GM19099 (cell line): ENCODE data around the gene ZSCAN20.

ENCODE experiments used
- POLR2A ChIP-seq: IDR thresholded peaks from 3 replicates; pipeline ENCODE4 v1.6.1; 2011; ENCODE audit warnings: low read depth; ENCODE audit not compliant: insufficient read length; ENCODE audit errors: extremely low read depth

The ZSCAN20 gene

DNA sequence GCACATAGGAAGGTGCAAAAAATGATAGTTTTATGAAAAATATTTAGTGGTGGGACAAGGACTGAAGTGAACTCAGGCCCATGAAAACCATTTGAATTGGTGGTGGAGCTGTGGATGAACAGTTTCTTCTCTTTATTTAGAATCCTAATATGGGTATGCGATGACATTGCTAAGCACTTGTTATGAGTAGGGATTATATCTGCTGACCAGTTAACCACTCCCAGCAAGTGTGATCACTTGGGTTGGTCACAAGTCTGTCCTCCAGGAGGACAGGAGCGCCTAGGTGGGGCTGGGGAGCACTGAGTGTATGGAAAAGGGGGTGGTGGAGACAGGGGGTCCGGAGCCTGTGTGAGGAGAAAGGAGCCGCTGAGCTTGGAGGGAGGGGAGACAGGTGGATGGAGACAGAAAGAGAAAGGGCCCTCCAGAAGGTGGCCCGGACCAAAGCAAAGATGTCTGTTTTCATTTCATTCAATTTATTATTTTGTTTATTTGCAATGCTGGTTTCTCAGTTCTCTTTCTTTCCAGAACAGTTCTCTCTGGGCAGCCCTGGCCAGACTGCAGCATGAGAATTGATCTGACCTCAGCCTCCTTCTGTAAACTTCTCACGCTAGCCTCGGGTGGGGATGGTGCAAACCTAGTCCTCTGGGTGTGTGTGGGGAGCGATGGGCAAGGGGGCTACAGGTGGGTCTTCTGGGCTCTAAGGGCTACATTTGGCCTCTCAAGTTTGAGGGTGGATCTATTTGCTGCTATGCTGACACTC is 9.9 kb upstream of the ZSCAN20 start:
- no peak for TF ChIP-seq POLR2A

DNA sequence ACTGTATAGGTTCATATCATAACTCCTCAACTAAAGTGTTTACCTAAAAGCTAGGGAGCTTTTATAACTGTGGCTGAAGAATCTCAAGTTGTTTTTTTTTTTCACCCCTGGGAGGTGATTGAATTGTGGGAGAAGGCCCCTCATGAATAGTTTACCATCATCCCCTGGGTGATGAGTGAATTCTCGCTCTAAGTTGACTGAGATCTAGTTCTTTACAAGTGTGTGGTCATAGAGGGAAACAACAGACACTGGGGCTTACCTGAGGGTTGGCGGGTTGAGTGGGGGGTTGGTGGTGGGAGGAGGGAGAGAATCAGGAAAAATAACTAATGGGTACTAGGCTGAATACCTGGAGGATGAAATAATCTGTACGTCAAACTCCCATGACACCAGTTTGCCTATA is 7.9 kb upstream of the ZSCAN20 start:
- TF ChIP-seq POLR2A = no peak

DNA sequence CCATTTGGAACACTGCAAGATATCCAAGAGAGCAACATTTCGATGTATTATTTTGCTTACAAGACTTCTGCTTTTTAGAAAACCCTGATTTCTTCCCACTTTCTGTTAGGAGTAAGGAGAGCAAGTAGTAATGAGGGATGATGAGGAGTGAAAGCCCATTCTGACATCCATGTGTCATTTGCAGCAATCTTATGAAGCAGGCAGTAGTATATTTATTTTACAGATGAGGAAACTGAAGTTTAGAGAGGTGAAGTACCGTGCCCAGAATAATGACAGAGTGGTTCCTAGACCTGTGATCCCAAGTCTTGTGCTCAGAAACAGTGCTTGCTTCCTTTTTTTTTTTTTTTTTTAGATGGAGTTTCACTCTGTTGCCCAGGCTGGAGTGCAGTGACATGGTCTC is 7.1 kb upstream of the ZSCAN20 start:
- TF ChIP-seq POLR2A = no peak

- TF ChIP-seq POLR2A = no peak
Observed at GRCh38 chr1:33466159-33466558, 6.3 kb upstream of the ZSCAN20 start.

GRCh38 chr1:33468011-33468410 is 4.4 kb upstream of the ZSCAN20 start:
- TF ChIP-seq POLR2A = no peak

- TF ChIP-seq POLR2A = no peak
Observed at GRCh38 chr1:33468531-33468930, 3.9 kb upstream of the ZSCAN20 start.

DNA sequence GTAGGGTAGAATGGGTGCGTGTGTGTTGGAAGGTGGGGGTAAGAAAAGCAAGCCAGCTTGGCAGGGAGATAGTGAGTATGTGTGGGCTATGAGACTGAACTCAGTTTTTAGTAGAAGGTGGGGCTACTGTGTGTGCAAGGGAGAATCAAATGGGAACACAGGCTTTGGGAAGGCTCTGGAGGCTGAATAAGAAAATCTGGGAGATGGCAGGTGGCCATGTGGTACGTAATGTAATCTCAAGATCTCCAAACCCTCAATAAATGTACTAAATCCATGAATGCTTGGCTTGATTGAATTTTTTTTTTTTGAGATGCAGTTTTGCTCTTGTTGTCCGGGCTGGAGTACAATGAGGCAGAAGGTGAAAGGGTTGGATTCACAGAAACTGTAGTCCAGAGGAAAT is 3.5 kb upstream of the ZSCAN20 start:
- TF ChIP-seq POLR2A = no peak

DNA sequence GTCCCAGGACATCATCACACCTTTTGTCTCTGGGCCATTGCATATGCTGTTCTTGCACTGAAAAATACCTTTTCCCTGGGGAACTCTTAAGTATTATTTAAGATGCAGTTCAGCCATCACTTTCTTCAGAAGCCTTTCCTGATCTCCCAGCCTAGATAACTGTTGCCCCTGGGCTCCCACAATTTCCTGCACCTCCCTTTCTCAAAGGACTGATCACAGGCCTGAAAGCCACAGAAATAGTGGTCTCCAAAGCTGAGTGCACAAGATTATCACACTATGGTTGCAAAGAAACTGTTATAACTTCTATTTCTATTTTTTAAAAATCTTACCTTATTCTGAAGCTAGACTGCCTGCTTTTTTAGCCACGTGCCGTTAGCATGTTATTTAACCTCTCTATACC is 2.8 kb upstream of the ZSCAN20 start:
- no peak for TF ChIP-seq POLR2A

GRCh38 chr1:33470495-33471012 is 1.9 kb upstream of the ZSCAN20 start:
- TF ChIP-seq POLR2A = no peak

GRCh38 chr1:33471416-33471815 is 1.0 kb upstream of the ZSCAN20 start:
- TF ChIP-seq POLR2A = no peak

DNA sequence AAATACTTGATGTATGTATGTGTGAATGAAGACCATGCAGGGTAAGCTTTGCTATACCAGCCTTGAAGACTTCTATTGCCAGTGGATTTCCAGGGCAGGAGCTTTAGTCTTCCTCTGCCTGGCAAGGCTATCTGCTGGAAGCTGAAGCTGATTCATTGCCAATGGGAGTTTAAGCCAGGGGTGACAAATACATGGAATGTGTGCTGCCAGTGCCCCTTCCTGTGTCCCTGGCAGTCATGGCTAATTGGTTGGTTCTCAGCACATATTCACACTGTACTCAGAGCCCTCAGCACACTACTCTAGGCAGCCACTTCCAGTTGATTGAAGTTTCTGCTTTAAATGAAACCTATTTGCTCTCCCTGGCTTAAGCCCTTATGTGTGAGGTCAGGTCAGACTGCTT is 1.5 kb downstream of the ZSCAN20 start:
- TF ChIP-seq POLR2A = no peak

GRCh38 chr1:33477451-33477850 is 5.0 kb downstream of the ZSCAN20 start:
- no peak for TF ChIP-seq POLR2A

GRCh38 chr1:33482412-33482811 is 10.0 kb downstream of the ZSCAN20 start:
- no peak for TF ChIP-seq POLR2A

GRCh38 chr1:33488624-33489023 is 16.2 kb downstream of the ZSCAN20 start:
- no peak for TF ChIP-seq POLR2A

DNA sequence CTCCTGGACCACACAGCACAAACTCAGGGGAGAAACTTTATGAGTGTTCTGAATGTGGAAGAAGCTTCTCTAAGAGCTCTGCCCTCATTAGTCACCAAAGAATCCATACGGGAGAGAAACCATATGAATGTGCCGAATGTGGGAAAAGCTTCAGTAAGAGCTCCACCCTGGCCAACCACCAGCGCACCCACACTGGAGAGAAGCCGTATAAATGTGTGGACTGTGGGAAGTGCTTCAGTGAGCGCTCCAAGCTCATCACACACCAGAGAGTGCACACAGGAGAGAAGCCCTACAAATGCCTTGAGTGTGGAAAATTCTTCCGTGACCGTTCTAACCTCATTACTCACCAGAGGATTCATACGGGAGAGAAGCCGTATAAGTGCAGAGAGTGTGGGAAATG is 22.5 kb downstream of the ZSCAN20 start:
- no peak for TF ChIP-seq POLR2A

DNA sequence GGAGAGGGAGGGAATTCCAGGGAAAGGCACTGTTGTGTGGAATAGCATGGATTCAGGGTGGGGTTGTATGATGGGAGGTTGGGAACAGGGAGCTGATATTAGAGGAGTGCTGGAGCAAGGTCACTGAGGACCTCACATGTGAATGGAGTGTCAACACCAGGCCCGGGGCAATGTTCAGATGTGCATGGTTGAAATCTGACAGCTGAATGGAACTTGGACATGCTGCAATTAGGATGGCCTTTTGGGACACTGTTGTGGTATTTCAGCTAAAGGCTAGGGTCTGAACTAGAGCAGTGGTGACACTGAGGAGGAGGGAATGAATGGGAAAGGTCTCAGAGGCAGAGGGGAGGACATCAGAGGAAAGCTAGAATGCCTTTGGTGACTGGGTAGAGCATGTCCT is 25.0 kb downstream of the ZSCAN20 start:
- no peak for TF ChIP-seq POLR2A

GRCh38 chr1:33500547-33500946 is 28.1 kb downstream of the ZSCAN20 start:
- no peak for TF ChIP-seq POLR2A

- no peak for TF ChIP-seq POLR2A
Observed at GRCh38 chr1:33501309-33501708, 28.9 kb downstream of the ZSCAN20 start.

GRCh38 chr1:33501774-33502173 is 29.3 kb downstream of the ZSCAN20 start:
- TF ChIP-seq POLR2A = no peak
